Muscle of arm (tissue), 12 donors: ENCODE data around the gene BANP. TPM values are rescaled to one million over a fixed set of nuclear protein-coding genes. Genes with fewer than 3 reads are reported as not detected.
"Not testable (repeated sequence)": the region's sequence is repeated elsewhere in the genome, so short reads cannot be mapped to it uniquely, and the experiment has no call there.

Experiments used
- DNase-seq: peaks from one replicate; pipeline ENCODE4 v3.0.0-alpha.2; 2013
- polyA plus RNA-seq, 12 donors: library from polyadenylated mRNA; unstranded; fragments of 120-200 nt; gene quantifications; one replicate each; pipeline ENCODE4 v1.2.1, GENCODE V29; 2013; ENCODE audit not compliant: insufficient read length in 12 of 12

Gene BANP
- polyA plus RNA-seq, 12 donors = 11.5 to 33.2 (median 13.3) TPM; not detected in 1

GRCh38 chr16:87988596-87988995, 37.4 kb downstream of the BANP start:
- not testable (repeated sequence) for DNase-seq

- not testable (repeated sequence) for DNase-seq
These were observed 39.0 kb downstream of the BANP start for GRCh38 chr16:87990254-87990653.

- DNase-seq = not testable (repeated sequence)
These were observed 40.9 kb downstream of the BANP start for GRCh38 chr16:87992142-87992541.

GRCh38 chr16:87993901-87994300, 42.7 kb downstream of the BANP start:
- DNase-seq = no peak

- DNase-seq = no peak
These were observed 44.4 kb downstream of the BANP start for GRCh38 chr16:87995644-87996043.

- no peak for DNase-seq
These were observed 46.0 kb downstream of the BANP start for GRCh38 chr16:87996962-87997880.

GRCh38 chr16:87998184-87998793, 47.1 kb downstream of the BANP start:
- not testable (repeated sequence) for DNase-seq

GRCh38 chr16:87998992-87999391, 47.8 kb downstream of the BANP start:
- not testable (repeated sequence) for DNase-seq

GRCh38 chr16:88002211-88002610, 51.0 kb downstream of the BANP start:
- no peak for DNase-seq

- DNase-seq = no peak
These were observed 51.5 kb downstream of the BANP start for GRCh38 chr16:88002749-88003148.

GRCh38 chr16:88003316-88003715, 52.1 kb downstream of the BANP start:
- DNase-seq = no peak

- DNase-seq = no peak
These were observed 52.5 kb downstream of the BANP start for GRCh38 chr16:88003736-88004135.

GRCh38 chr16:88004391-88004790, 53.2 kb downstream of the BANP start:
- no peak for DNase-seq

- no peak for DNase-seq
These were observed 53.9 kb downstream of the BANP start for GRCh38 chr16:88005181-88005581.

GRCh38 chr16:88005968-88006367, 54.7 kb downstream of the BANP start:
- no peak for DNase-seq

GRCh38 chr16:88007321-88007731, 56.1 kb downstream of the BANP start:
- DNase-seq = no peak

- DNase-seq = no peak
These were observed 57.6 kb downstream of the BANP start for GRCh38 chr16:88008840-88009239.

GRCh38 chr16:88009563-88010342, 58.5 kb downstream of the BANP start:
- no peak for DNase-seq

- DNase-seq = no peak
These were observed 59.2 kb downstream of the BANP start for GRCh38 chr16:88010343-88010967.

GRCh38 chr16:88010968-88011483, 59.8 kb downstream of the BANP start:
- DNase-seq = no peak

GRCh38 chr16:88012360-88012759, 61.1 kb downstream of the BANP start:
- DNase-seq = no peak
